ENCODE results near the gene BPTF. TPM values are rescaled to one million over a fixed set of nuclear protein-coding genes. Genes with fewer than 3 reads are reported as not detected.

Gene BPTF
- total and polyA plus RNA-seq, 2 of the 13 experiments (the other 11 are each of a cell fraction or from before 2014, with no cell fraction given): 43.5 to 66.1 TPM

DNA sequence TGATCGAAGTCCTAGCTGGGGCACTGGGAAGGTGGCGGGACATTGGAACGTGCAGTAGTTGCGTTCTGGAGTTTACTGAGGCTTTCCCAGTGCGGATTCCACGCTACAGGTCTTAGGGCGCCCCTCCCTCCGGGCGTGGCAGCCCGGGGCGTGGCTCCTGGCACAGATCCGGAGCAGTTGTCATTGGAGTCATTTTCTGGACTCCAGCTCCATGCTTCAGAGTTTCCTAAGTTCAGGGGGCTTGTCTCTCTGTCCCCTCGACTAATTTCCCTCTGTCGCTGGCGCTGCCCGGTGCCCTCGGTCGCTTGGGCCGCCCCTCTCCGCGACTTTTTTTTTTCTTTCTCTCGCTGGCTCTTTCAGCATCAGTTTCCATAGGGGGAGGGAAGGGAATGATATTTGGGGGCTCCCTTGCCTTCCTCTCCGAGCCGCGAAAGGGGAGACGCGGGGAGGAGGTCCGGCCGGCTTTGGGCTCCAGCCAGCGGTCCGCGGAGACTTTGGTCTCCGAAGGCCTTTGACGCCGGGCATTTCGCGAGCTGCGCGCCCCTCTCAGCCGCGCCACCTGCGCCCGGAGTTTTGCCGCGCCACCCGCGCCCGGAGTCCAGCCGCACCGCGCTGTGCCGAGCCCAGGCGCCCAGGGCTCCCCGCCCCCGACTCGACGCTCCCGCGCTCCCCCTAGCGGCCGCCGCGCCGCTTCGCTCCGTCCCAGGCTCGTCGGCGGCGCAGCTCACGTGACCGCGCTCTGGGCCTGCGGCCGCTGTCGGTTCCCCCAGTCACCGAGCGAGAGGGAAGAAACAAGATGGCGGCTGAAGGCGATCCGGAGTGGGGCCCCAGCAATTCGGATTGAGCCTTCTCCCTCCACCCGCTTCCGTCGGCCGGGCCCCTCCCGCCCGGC, at the start of gene BPTF (continued):
- no peak for TF ChIP-seq ZNF317 (CRISPR knock-in tag; IDR thresholded peaks at IDR 0.05)
- peak; percentile 43; the same call in 1 of the 2 replicates for TF ChIP-seq GPN1 (CRISPR knock-in tag; IDR thresholded peaks at IDR 0.05; ENCODE audit: borderline replicate concordance)
- TF ChIP-seq SOX13 (IDR thresholded peaks at IDR 0.05): no peak
- TF ChIP-seq SOX13 (CRISPR knock-in tag; conservative IDR thresholded peaks at IDR 0.05 in 1 of 2, IDR thresholded peaks at IDR 0.05 in 1 of 2): peak in 1 of 2 experiments; percentile 23; a peak in 1 of 4 replicates
- no peak for TF ChIP-seq ZNF615 (CRISPR knock-in tag; IDR thresholded peaks at IDR 0.05; ENCODE audit: borderline replicate concordance)
- TF ChIP-seq ZNF766 (CRISPR knock-in tag; IDR thresholded peaks at IDR 0.05; ENCODE audit: borderline replicate concordance): peak; percentile 91
- TF ChIP-seq MIER2 (CRISPR knock-in tag; IDR thresholded peaks at IDR 0.05): peak; percentile 35; the same call in 1 of the 2 replicates
- no peak for TF ChIP-seq ZNF747 (CRISPR knock-in tag; IDR thresholded peaks at IDR 0.05; ENCODE audit: borderline replicate concordance)
- TF ChIP-seq ZMAT3 (CRISPR knock-in tag; conservative IDR thresholded peaks at IDR 0.05): 0 out of 2 replicates have a peak, but pooled peaks have one; percentile 66
- TF ChIP-seq GLI4 (CRISPR knock-in tag; IDR thresholded peaks at IDR 0.05; ENCODE audit: borderline replicate concordance): no peak; the same call in 1 of the 2 replicates
- TF ChIP-seq KLF13 (CRISPR knock-in tag; IDR thresholded peaks at IDR 0.05): no peak
- TF ChIP-seq, protein P1, sequence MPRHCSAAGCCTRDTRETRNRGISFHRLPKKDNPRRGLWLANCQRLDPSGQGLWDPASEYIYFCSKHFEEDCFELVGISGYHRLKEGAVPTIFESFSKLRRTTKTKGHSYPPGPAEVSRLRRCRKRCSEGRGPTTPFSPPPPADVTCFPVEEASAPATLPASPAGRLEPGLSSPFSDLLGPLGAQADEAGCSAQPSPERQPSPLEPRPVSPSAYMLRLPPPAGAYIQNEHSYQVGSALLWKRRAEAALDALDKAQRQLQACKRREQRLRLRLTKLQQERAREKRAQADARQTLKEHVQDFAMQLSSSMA (CRISPR knock-in tag; IDR thresholded peaks at IDR 0.05): no peak
- peak; percentile 92 for TF ChIP-seq ZFY (CRISPR knock-in tag; IDR thresholded peaks at IDR 0.05)
- peak; percentile 84 for TF ChIP-seq FOXO1 (CRISPR knock-in tag; IDR thresholded peaks at IDR 0.05)
- TF ChIP-seq, protein P2, sequence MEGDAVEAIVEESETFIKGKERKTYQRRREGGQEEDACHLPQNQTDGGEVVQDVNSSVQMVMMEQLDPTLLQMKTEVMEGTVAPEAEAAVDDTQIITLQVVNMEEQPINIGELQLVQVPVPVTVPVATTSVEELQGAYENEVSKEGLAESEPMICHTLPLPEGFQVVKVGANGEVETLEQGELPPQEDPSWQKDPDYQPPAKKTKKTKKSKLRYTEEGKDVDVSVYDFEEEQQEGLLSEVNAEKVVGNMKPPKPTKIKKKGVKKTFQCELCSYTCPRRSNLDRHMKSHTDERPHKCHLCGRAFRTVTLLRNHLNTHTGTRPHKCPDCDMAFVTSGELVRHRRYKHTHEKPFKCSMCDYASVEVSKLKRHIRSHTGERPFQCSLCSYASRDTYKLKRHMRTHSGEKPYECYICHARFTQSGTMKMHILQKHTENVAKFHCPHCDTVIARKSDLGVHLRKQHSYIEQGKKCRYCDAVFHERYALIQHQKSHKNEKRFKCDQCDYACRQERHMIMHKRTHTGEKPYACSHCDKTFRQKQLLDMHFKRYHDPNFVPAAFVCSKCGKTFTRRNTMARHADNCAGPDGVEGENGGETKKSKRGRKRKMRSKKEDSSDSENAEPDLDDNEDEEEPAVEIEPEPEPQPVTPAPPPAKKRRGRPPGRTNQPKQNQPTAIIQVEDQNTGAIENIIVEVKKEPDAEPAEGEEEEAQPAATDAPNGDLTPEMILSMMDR (CRISPR knock-in tag; IDR thresholded peaks at IDR 0.05): peak; percentile 92
- TF ChIP-seq ZNF614 (CRISPR knock-in tag; IDR thresholded peaks at IDR 0.05; ENCODE audit: borderline replicate concordance): peak; percentile 84
- TF ChIP-seq, protein P3, sequence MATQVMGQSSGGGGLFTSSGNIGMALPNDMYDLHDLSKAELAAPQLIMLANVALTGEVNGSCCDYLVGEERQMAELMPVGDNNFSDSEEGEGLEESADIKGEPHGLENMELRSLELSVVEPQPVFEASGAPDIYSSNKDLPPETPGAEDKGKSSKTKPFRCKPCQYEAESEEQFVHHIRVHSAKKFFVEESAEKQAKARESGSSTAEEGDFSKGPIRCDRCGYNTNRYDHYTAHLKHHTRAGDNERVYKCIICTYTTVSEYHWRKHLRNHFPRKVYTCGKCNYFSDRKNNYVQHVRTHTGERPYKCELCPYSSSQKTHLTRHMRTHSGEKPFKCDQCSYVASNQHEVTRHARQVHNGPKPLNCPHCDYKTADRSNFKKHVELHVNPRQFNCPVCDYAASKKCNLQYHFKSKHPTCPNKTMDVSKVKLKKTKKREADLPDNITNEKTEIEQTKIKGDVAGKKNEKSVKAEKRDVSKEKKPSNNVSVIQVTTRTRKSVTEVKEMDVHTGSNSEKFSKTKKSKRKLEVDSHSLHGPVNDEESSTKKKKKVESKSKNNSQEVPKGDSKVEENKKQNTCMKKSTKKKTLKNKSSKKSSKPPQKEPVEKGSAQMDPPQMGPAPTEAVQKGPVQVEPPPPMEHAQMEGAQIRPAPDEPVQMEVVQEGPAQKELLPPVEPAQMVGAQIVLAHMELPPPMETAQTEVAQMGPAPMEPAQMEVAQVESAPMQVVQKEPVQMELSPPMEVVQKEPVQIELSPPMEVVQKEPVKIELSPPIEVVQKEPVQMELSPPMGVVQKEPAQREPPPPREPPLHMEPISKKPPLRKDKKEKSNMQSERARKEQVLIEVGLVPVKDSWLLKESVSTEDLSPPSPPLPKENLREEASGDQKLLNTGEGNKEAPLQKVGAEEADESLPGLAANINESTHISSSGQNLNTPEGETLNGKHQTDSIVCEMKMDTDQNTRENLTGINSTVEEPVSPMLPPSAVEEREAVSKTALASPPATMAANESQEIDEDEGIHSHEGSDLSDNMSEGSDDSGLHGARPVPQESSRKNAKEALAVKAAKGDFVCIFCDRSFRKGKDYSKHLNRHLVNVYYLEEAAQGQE (IDR thresholded peaks at IDR 0.05; ENCODE audit: borderline replicate concordance in 1 of 2, low read depth in 1 of 2, low read length in 2 of 2): 0 out of 4 replicates have a peak, but pooled peaks of 1 of the 2 experiments have one; percentile 45
- TF ChIP-seq SP5 (CRISPR knock-in tag; IDR thresholded peaks at IDR 0.05; ENCODE audit: borderline replicate concordance, low read depth): peak; percentile 62
- no peak for TF ChIP-seq POLR2AphosphoS2 (IDR thresholded peaks at IDR 0.05; ENCODE audit: low read depth, low read length)
- TF ChIP-seq, protein P4, sequence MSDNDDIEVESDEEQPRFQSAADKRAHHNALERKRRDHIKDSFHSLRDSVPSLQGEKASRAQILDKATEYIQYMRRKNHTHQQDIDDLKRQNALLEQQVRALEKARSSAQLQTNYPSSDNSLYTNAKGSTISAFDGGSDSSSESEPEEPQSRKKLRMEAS (IDR thresholded peaks at IDR 0.05): peak; percentile 92
- TF ChIP-seq ZNF143 (CRISPR knock-in tag; IDR thresholded peaks at IDR 0.05): peak; percentile 11; the same call in 1 of the 2 replicates
- TF ChIP-seq FLYWCH1 (CRISPR knock-in tag; IDR thresholded peaks at IDR 0.05): no peak
- no peak for TF ChIP-seq MEF2D (CRISPR knock-in tag; IDR thresholded peaks at IDR 0.05)
- TF ChIP-seq ZNF10 (CRISPR knock-in tag; IDR thresholded peaks at IDR 0.05; ENCODE audit: borderline replicate concordance, low read depth): no peak

Measured in HepG2 (cell line).